ENCODE data around the gene MGMT.

DNA sequence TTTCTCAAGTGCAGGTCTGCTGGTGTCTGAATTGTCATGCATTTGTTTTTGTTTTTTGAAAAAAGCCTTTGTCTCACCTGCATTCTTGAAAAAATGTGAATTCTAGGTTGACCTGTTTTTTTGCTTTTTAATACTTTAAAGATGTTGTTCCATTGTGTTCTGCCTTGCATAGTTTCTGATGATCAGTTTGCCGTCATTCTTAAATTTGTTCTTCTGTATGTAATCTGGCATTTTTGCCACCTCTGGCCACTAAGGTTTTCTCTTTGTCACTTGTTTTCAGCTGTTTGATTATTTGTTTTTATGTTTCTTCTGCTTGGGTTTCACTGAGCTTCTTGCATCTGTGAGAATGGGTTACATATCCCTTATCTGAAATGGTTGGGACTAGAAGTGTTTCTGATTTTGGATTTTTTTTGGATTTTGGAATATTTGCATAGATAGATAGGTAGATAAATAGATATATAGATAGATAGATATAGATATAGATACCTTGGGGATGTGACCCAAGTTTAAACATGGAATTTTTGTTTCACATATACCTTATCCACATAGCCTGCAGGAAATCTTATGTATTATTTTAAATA, 16.5 kb downstream of the MGMT start:
- TF ChIP-seq, protein P1, sequence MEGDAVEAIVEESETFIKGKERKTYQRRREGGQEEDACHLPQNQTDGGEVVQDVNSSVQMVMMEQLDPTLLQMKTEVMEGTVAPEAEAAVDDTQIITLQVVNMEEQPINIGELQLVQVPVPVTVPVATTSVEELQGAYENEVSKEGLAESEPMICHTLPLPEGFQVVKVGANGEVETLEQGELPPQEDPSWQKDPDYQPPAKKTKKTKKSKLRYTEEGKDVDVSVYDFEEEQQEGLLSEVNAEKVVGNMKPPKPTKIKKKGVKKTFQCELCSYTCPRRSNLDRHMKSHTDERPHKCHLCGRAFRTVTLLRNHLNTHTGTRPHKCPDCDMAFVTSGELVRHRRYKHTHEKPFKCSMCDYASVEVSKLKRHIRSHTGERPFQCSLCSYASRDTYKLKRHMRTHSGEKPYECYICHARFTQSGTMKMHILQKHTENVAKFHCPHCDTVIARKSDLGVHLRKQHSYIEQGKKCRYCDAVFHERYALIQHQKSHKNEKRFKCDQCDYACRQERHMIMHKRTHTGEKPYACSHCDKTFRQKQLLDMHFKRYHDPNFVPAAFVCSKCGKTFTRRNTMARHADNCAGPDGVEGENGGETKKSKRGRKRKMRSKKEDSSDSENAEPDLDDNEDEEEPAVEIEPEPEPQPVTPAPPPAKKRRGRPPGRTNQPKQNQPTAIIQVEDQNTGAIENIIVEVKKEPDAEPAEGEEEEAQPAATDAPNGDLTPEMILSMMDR (conservative IDR thresholded peaks at IDR 0.05; ENCODE audit: low read depth in 2 of 2): no peak
- TF ChIP-seq POLR2AphosphoS5 (IDR thresholded peaks at IDR 0.05; ENCODE audit: low read depth): no peak
